Nephron progenitor cell (in vitro differentiated cells): ENCODE measurements around the gene IFI44.

Experiments
- DNase-seq: peaks from one replicate; pipeline ENCODE4 v3.0.0; 2021
- H3K27ac Mint-ChIP-seq: 2 replicates; pipeline ENCODE4 v1.8.0; 2021; ENCODE audit warnings: mild to moderate bottlenecking, moderate library complexity, mixed read lengths
- H3K27me3 Mint-ChIP-seq: 2 replicates; pipeline ENCODE4 v1.8.0; 2021; ENCODE audit warnings: mild to moderate bottlenecking, low read depth, mixed read lengths; ENCODE audit not compliant: poor library complexity
- H3K36me3 Mint-ChIP-seq: 2 replicates; pipeline ENCODE4 v1.8.0; 2021; ENCODE audit warnings: low read depth, mixed read lengths
- H3K4me1 Mint-ChIP-seq: 2 replicates; pipeline ENCODE4 v1.8.0; 2021; ENCODE audit warnings: mixed read lengths
- H3K4me3 Mint-ChIP-seq: 2 replicates; pipeline ENCODE4 v1.8.0; 2021; ENCODE audit warnings: mild to moderate bottlenecking, moderate library complexity, mixed read lengths
- H3K9me3 Mint-ChIP-seq: 2 replicates; pipeline ENCODE4 v1.8.0; 2021; ENCODE audit warnings: mild to moderate bottlenecking, moderate library complexity, mixed read lengths
- TF ChIP-seq, protein P1 (sequence below): fragments of 200-600 bp; sonication (generic); IDR thresholded peaks from 2 replicates; pipeline ENCODE4 v1.5.0; 2021; ENCODE audit warnings: antibody characterized with exemption

IFI44 gene

DNA sequence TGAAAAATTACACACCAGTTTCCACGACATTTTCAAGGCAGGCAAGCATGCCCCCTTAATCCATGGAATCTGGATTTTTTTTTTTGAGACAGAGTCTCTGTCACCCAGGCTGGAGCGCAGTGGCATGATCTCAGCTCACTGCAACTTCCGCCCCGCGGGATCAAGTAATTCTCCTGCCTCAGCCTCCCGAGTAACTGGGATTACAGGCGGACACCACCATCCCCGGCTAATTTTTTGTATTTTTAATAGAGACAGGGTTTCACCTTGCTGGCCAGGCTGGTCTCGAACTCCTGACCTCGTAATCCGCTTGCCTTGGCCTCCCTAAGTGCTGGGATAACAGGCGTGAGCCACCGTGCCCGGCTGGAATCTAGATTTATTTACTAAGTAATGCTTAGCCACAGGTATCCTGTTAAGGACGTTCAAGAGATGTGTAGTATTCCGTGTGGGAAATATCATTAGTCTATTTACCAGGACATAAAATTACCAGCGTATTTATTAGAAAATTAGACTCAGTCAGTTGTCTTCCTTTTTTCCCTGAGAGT lies 2.5 kb downstream of the IFI44 start:
- Mint-ChIP-seq H3K4me1 (no peaks in the 10 kb centered on the region), H3K27ac (no peak overlapping the region), H3K4me3 (no peak overlapping the region), H3K36me3 (no peaks in the 10 kb centered on the region), H3K9me3 (peaks cover 15% of the 10 kb centered on the region), H3K27me3 (peaks cover 9% of the 10 kb centered on the region)
- TF ChIP-seq, protein P1, sequence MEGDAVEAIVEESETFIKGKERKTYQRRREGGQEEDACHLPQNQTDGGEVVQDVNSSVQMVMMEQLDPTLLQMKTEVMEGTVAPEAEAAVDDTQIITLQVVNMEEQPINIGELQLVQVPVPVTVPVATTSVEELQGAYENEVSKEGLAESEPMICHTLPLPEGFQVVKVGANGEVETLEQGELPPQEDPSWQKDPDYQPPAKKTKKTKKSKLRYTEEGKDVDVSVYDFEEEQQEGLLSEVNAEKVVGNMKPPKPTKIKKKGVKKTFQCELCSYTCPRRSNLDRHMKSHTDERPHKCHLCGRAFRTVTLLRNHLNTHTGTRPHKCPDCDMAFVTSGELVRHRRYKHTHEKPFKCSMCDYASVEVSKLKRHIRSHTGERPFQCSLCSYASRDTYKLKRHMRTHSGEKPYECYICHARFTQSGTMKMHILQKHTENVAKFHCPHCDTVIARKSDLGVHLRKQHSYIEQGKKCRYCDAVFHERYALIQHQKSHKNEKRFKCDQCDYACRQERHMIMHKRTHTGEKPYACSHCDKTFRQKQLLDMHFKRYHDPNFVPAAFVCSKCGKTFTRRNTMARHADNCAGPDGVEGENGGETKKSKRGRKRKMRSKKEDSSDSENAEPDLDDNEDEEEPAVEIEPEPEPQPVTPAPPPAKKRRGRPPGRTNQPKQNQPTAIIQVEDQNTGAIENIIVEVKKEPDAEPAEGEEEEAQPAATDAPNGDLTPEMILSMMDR, result no peak
- no peak for DNase-seq

DNA sequence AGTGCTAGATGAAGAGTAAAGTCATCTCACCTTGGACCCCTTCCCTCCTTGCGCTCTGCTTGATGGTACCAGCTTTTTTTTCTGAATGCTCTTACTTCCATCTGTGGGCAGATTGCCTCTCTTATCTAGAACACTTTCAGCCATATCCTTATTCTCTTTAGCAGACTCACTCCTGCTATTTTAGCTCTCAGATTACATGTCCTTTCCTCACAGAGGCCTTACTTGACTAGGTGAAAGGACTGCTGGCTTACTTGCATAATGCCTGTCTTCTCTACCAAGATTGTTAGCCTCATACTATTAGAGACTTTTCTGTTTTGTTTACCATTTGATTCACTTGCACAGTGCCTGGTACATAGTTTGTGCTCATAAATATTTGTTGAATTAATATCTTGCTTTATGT lies 9.3 kb downstream of the IFI44 start:
- H3K36me3 Mint-ChIP-seq, result no peaks in the 10 kb centered on the region
- DNase-seq, result no peak
- peaks cover under 1% of the 10 kb centered on the region for H3K27me3 Mint-ChIP-seq
- H3K4me3 Mint-ChIP-seq, result no peak overlapping the region
- TF ChIP-seq, protein P1, result no peak
- no peaks in the 10 kb centered on the region for H3K4me1 Mint-ChIP-seq
- H3K9me3 Mint-ChIP-seq, result no peaks in the 10 kb centered on the region
- H3K27ac Mint-ChIP-seq, result no peak overlapping the region

DNA sequence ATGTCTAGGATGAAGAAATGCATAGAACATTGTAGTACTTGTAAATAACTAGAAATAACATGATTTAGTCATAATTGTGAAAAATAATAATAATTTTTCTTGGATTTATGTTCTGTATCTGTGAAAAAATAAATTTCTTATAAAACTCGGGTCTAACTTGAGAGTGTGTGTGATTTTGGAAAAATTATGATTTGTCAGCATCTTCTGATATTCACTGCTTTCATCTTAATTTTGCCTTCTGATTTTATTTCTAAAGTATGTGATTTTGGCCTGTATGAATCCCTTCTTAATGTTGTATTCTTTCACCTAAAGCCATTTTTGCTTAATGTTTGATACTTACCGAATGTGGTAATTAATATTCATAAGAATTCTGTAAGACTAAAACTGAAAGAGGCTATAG lies 14.3 kb downstream of the IFI44 start:
- H3K27me3 Mint-ChIP-seq, result peaks cover 5% of the 10 kb centered on the region
- TF ChIP-seq, protein P1, result no peak
- H3K36me3 Mint-ChIP-seq, result no peaks in the 10 kb centered on the region
- no peak overlapping the region for H3K27ac Mint-ChIP-seq
- no peak overlapping the region for H3K4me3 Mint-ChIP-seq
- no peaks in the 10 kb centered on the region for H3K9me3 Mint-ChIP-seq
- no peak for DNase-seq
- H3K4me1 Mint-ChIP-seq, result no peaks in the 10 kb centered on the region

DNA sequence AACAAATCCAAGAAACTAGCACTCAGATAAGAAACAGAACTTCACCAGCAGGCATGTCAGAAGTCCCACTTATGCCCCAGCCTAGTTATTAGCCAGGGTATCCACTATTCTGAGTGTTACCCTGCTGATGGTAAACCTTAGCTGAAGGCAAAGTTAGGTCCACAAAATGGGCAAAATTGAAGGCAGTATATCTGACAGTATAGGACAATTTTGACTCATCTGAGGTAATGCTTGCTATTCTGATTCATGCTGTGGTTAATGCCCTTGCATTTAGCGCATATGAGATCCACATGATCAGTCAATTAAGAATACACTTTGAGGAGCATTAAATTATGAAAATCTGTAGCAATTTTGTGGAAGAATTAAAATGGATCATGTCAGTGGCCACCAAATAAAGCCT lies 15.1 kb downstream of the IFI44 start:
- Mint-ChIP-seq H3K27me3 (peaks cover 5% of the 10 kb centered on the region), H3K9me3 (no peaks in the 10 kb centered on the region), H3K4me3 (no peak overlapping the region), H3K27ac (no peak overlapping the region), H3K4me1 (no peaks in the 10 kb centered on the region), H3K36me3 (no peaks in the 10 kb centered on the region)
- TF ChIP-seq, protein P1, result no peak
- DNase-seq, result no peak

DNA sequence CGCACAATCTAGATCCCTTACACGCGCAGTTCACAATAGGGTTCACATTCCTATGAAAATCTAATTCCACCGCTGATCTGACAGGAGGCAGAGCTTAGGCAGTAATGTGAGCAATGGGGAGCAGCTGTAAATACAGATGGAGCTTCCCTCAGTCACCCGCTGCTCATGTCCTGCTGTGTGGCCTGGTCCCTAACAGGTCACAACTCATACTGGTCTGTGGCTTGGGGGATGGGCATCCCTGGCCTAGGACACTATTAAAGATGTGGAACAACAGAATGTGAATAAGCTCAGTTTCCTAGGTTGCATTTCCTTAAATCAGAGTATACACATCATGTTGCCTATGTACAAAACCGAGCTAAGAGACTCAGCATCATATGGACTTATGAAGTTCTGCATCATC lies 16.2 kb downstream of the IFI44 start:
- no peaks in the 10 kb centered on the region for H3K36me3 Mint-ChIP-seq
- peaks cover 5% of the 10 kb centered on the region for H3K27me3 Mint-ChIP-seq
- H3K4me1 Mint-ChIP-seq, result no peaks in the 10 kb centered on the region
- H3K9me3 Mint-ChIP-seq, result no peaks in the 10 kb centered on the region
- no peak overlapping the region for H3K4me3 Mint-ChIP-seq
- TF ChIP-seq, protein P1, result no peak
- no peak overlapping the region for H3K27ac Mint-ChIP-seq
- DNase-seq, result no peak

DNA sequence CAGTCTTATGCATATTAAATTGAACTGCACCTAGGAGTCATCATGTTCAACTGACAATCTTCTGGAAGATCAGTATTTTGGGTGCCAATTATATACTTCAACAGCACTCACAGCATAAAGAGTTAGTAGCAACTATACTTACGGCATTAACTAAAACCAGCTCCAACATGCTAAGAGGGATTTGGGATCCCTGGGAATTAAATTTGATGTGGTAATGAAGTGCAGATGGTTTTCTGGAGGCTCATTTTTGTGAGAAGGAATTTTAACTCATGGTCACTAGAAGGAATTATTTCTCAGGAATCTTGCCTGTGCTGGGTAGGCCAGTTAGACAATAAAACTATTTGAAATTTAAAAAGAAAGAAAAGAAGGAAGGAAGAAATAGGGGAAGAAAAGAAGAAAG lies 18.3 kb downstream of the IFI44 start:
- Mint-ChIP-seq H3K36me3 (no peaks in the 10 kb centered on the region), H3K4me1 (no peaks in the 10 kb centered on the region), H3K4me3 (no peak overlapping the region), H3K27ac (no peak overlapping the region), H3K27me3 (peaks cover 5% of the 10 kb centered on the region), H3K9me3 (no peaks in the 10 kb centered on the region)
- TF ChIP-seq, protein P1, result no peak
- DNase-seq, result no peak
